Naive thymus-derived CD4-positive, alpha-beta T cell (primary cell): Measurements from ENCODE around the gene WWOX. TPM values are rescaled to one million over a fixed set of nuclear protein-coding genes. Genes with fewer than 3 reads are reported as not detected.

Experiments
- ATAC-seq: fragments of 150-1000 bp; cut with Tn5 transposase; 2 replicates; pipeline ENCODE4 v1.10.0; 2021; ENCODE audit warnings: mild to moderate bottlenecking, moderate library complexity
- CTCF ChIA-PET: fragments of 350-600 bp; sonication (Branson Sonifier 250); formaldehyde crosslinking; loops from one replicate; lab custom pipeline; 2021; ENCODE audit warnings: antibody characterized with exemption; lab: Charles Lee
- POLR2A ChIA-PET: fragments of 350-600 bp; sonication (Branson Sonifier 250); formaldehyde crosslinking; loops from one replicate; lab custom pipeline; 2021; ENCODE audit warnings: antibody characterized with exemption, inconsistent platforms; lab: Charles Lee
- DNase-seq, 9 donors: peaks; one replicate each; pipeline versions ENCODE4 v3.0.0 to v3.0.0-alpha.2; 2020 to 2022; ENCODE audit warnings: mixed read lengths in 1 of 9
- H3K27ac ChIP-seq: one replicate; pipeline ENCODE4 v1.7.0; 2013; ENCODE audit warnings: mild to moderate bottlenecking, low read depth, low read length, moderate library complexity
- H3K27me3 ChIP-seq, 2 donors: one replicate each; pipeline ENCODE4 v1.7.0; 2013; ENCODE audit warnings: low read length in 2 of 2, mild to moderate bottlenecking in 2 of 2, moderate library complexity in 2 of 2; ENCODE audit not compliant: control insufficient read depth in 2 of 2, insufficient read depth in 2 of 2
- H3K36me3 ChIP-seq, 3 experiments: 1 replicate in 2 of 3; 2 replicates in 1 of 3; pipeline ENCODE4 v1.7.0; 2013; ENCODE audit warnings: low read length in 3 of 3, mild to moderate bottlenecking in 3 of 3, moderate library complexity in 1 of 3; ENCODE audit not compliant: insufficient read depth in 3 of 3, control insufficient read depth in 2 of 3
- H3K4me1 ChIP-seq, 2 donors: one replicate each; pipeline ENCODE4 v1.7.0; 2013; ENCODE audit warnings: low read length in 2 of 2, mild to moderate bottlenecking in 2 of 2, moderate library complexity in 1 of 2; ENCODE audit not compliant: control insufficient read depth in 2 of 2, insufficient read depth in 2 of 2
- H3K4me3 ChIP-seq: 2 replicates; pipeline ENCODE4 v1.7.0; 2013; ENCODE audit warnings: mild to moderate bottlenecking, low read length
- H3K9me3 ChIP-seq, 3 experiments: 1 replicate in 2 of 3; 2 replicates in 1 of 3; pipeline ENCODE4 v1.7.0; 2013; ENCODE audit warnings: low read length in 3 of 3; ENCODE audit not compliant: control insufficient read depth in 2 of 3
- H3K27ac Mint-ChIP-seq, 9 donors: one replicate each; pipeline ENCODE4 v1.8.0; 2020 to 2022; ENCODE audit warnings: mixed read lengths in 9 of 9, mild to moderate bottlenecking in 8 of 9, moderate library complexity in 5 of 9, inconsistent platforms in 2 of 9
- H3K27me3 Mint-ChIP-seq, 5 donors: one replicate each; pipeline ENCODE4 v1.8.0; 2021 to 2022; ENCODE audit warnings: mixed read lengths in 5 of 5, mild to moderate bottlenecking in 1 of 5
- H3K36me3 Mint-ChIP-seq, 5 donors: one replicate each; pipeline ENCODE4 v1.8.0; 2020 to 2022; ENCODE audit warnings: mixed read lengths in 5 of 5, mild to moderate bottlenecking in 3 of 5, inconsistent platforms in 1 of 5
- H3K4me1 Mint-ChIP-seq, 7 donors: one replicate each; pipeline ENCODE4 v1.8.0; 2020 to 2022; ENCODE audit warnings: mixed read lengths in 7 of 7, mild to moderate bottlenecking in 3 of 7, inconsistent platforms in 1 of 7
- H3K4me3 Mint-ChIP-seq, 10 donors: one replicate each; pipeline ENCODE4 v1.8.0; 2020 to 2022; ENCODE audit warnings: mild to moderate bottlenecking in 10 of 10, mixed read lengths in 10 of 10, moderate library complexity in 6 of 10, inconsistent platforms in 2 of 10
- H3K9me3 Mint-ChIP-seq, 11 donors: one replicate each; pipeline ENCODE4 v1.8.0; 2020 to 2022; ENCODE audit warnings: mixed read lengths in 11 of 11, mild to moderate bottlenecking in 4 of 11, inconsistent platforms in 1 of 11, moderate library complexity in 1 of 11
- intact Hi-C, 2 donors: fragments of 100-400 bp; cut with micrococcal nuclease; formaldehyde crosslinking; loops; one replicate each; pipeline ENCODE4 v1.15.1; 2023
- polyA plus RNA-seq, 2 donors: library from polyadenylated mRNA; unstranded; fragments of 300-500 nt; fragmentation: Illumina TruSeq; gene quantifications; one replicate each; pipeline ENCODE4 v1.2.3, GENCODE V29; 2021
- total RNA-seq, 6 experiments: library from RNA in 5 of 6; stranded (reverse) in 5 of 6; gene quantifications; 1 replicate in 5 of 6; 2 replicates in 1 of 6; pipeline ENCODE4 v1.2.3 and lab custom pipeline; 2021 to 2026

Gene WWOX
- total and polyA plus RNA-seq, 7 experiments from 2014 or later: 13.8 to 31.1 (median 20.8) TPM

GRCh38 chr16:79210607-79211006 lies 1111.2 kb downstream of the WWOX start:
- ATAC-seq: no peak
- no peak overlapping the region for H3K27ac Mint-ChIP-seq
- peaks cover 0 to 6% (median 0%) of the 10 kb centered on the region in 5 donors for H3K36me3 Mint-ChIP-seq
- H3K4me3 Mint-ChIP-seq: no peak overlapping the region
- Histone ChIP-seq H3K27me3 (no peaks in the 10 kb centered on the region), H3K27ac (no peak overlapping the region), H3K9me3 (no peaks in the 10 kb centered on the region), H3K36me3 (no peaks in the 10 kb centered on the region), H3K4me1 (no peaks in the 10 kb centered on the region), H3K4me3 (no peak overlapping the region)
- POLR2A ChIA-PET: no interaction called here
- H3K4me1 Mint-ChIP-seq: peaks cover 0 to 7% (median 0%) of the 10 kb centered on the region in 7 donors
- DNase-seq: no peak
- H3K9me3 Mint-ChIP-seq: peaks cover 0 to 16% (median 2%) of the 10 kb centered on the region in 11 donors
- intact Hi-C loops: loop anchor here in 1 of 2 donors (10.0 kb wide), 1 partner anchor 64 kb away; no protein-coding TSS in a partner anchor
- CTCF ChIA-PET: no interaction called here
- no peaks in the 10 kb centered on the region for H3K27me3 Mint-ChIP-seq

DNA sequence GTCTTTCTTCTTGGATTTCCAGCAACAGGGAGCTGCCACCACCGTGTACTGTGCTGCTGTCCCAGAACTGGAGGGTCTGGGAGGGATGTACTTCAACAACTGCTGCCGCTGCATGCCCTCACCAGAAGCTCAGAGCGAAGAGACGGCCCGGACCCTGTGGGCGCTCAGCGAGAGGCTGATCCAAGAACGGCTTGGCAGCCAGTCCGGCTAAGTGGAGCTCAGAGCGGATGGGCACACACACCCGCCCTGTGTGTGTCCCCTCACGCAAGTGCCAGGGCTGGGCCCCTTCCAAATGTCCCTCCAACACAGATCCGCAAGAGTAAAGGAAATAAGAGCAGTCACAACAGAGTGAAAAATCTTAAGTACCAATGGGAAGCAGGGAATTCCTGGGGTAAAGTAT lies 1112.1 kb downstream of the WWOX start:
- intact Hi-C loops: loop anchor here in 1 of 2 donors (10.0 kb wide), 1 partner anchor 63 kb away; no protein-coding TSS in a partner anchor
- no peaks in the 10 kb centered on the region for H3K27me3 ChIP-seq
- no peak for ATAC-seq

DNA sequence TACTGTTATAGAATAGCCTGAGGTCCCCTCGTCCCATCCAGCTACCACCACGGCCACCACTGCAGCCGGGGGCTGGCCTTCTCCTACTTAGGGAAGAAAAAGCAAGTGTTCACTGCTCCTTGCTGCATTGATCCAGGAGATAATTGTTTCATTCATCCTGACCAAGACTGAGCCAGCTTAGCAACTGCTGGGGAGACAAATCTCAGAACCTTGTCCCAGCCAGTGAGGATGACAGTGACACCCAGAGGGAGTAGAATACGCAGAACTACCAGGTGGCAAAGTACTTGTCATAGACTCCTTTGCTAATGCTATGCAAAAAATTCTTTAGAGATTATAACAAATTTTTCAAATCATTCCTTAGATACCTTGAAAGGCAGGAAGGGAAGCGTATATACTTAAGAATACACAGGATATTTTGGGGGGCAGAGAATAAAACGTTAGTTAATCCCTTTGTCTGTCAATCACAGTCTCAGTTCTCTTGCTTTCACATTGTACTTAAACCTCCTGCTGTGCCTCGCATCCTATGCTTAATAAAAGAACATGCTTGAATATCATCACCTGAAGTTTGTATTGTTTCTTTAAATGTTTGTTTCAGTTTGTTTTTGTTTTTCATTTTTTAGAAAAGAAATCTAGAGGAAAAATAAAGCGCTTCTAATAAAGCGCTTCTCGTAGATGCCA lies 1112.8 kb downstream of the WWOX start:
- Mint-ChIP-seq H3K27me3 (no peaks in the 10 kb centered on the region), H3K4me1 (peaks cover 0 to 11% (median under 1%) of the 10 kb centered on the region in 7 donors), H3K36me3 (peaks cover 0 to 10% (median 4%) of the 10 kb centered on the region in 5 donors), H3K27ac (no peak overlapping the region), H3K4me3 (no peak overlapping the region), H3K9me3 (peaks cover 0 to 21% (median 5%) of the 10 kb centered on the region in 11 donors)
- no peak for DNase-seq
- Histone ChIP-seq H3K4me1 (peaks cover under 1 to 4% of the 10 kb centered on the region in 2 donors), H3K36me3 (no peaks in the 10 kb centered on the region), H3K27me3 (no peaks in the 10 kb centered on the region), H3K27ac (no peak overlapping the region), H3K9me3 (no peaks in the 10 kb centered on the region), H3K4me3 (no peak overlapping the region)
- ChIA-PET POLR2A (no interaction called here), CTCF (no interaction called here)
- no peak for ATAC-seq
- intact Hi-C loops: loop anchor here in 1 of 2 donors (10.0 kb wide), 1 partner anchor 63 kb away; no protein-coding TSS in a partner anchor

More for the DNA sequence above, 1112.1 kb downstream of the WWOX start:
- Histone ChIP-seq H3K4me1 (no peaks in the 10 kb centered on the region), H3K9me3 (no peaks in the 10 kb centered on the region), H3K36me3 (no peaks in the 10 kb centered on the region), H3K4me3 (no peak overlapping the region), H3K27ac (no peak overlapping the region)
- CTCF ChIA-PET: no interaction called here
- no peak for DNase-seq
- Mint-ChIP-seq H3K4me3 (no peak overlapping the region), H3K9me3 (peaks cover 0 to 21% (median 5%) of the 10 kb centered on the region in 11 donors), H3K4me1 (peaks cover 0 to 7% (median 0%) of the 10 kb centered on the region in 7 donors), H3K36me3 (peaks cover 0 to 10% (median 4%) of the 10 kb centered on the region in 5 donors), H3K27ac (no peak overlapping the region), H3K27me3 (no peaks in the 10 kb centered on the region)
- POLR2A ChIA-PET: no interaction called here

GRCh38 chr16:79213214-79213613 lies 1113.8 kb downstream of the WWOX start:
- Mint-ChIP-seq H3K27me3 (no peaks in the 10 kb centered on the region), H3K27ac (no peak overlapping the region), H3K36me3 (peaks cover 0 to 12% (median 4%) of the 10 kb centered on the region in 5 donors), H3K9me3 (peaks cover 0 to 22% (median 5%) of the 10 kb centered on the region in 11 donors), H3K4me1 (peaks cover 2 to 19% (median 10%) of the 10 kb centered on the region in 7 donors), H3K4me3 (no peak overlapping the region)
- H3K4me3 ChIP-seq: no peak overlapping the region
- CTCF ChIA-PET: no interaction called here
- no peak overlapping the region for H3K27ac ChIP-seq
- POLR2A ChIA-PET: no interaction called here
- no peaks in the 10 kb centered on the region for H3K36me3 ChIP-seq
- H3K27me3 ChIP-seq: no peaks in the 10 kb centered on the region
- DNase-seq (no peak), ATAC-seq (no peak)
- peaks cover 3 to 13% of the 10 kb centered on the region in 2 donors for H3K4me1 ChIP-seq
- H3K9me3 ChIP-seq: no peaks in the 10 kb centered on the region
- intact Hi-C loops: loop anchor here in 1 of 2 donors (10.0 kb wide), 1 partner anchor 62 kb away; no protein-coding TSS in a partner anchor

GRCh38 chr16:79215289-79215688 lies 1115.8 kb downstream of the WWOX start:
- ChIA-PET CTCF (no interaction called here), POLR2A (no interaction called here)
- H3K4me1 Mint-ChIP-seq: peaks cover 6 to 25% (median 11%) of the 10 kb centered on the region in 7 donors
- Histone ChIP-seq H3K27ac (no peak overlapping the region), H3K36me3 (no peaks in the 10 kb centered on the region), H3K4me3 (no peak overlapping the region), H3K27me3 (no peaks in the 10 kb centered on the region), H3K4me1 (peaks cover 3 to 13% of the 10 kb centered on the region in 2 donors), H3K9me3 (no peaks in the 10 kb centered on the region)
- intact Hi-C loops: loop anchor here (5.0 to 10.0 kb wide), 3 partner anchors 60 to 387 kb away; partner anchors contain the start of gene MAF (in 1 of the 2)
- H3K4me3 Mint-ChIP-seq: no peak overlapping the region
- ATAC-seq (no peak), DNase-seq (no peak)
- H3K36me3 Mint-ChIP-seq: peaks cover 0 to 14% (median 4%) of the 10 kb centered on the region in 5 donors
- peaks cover 0 to 26% (median 5%) of the 10 kb centered on the region in 11 donors for H3K9me3 Mint-ChIP-seq
- no peaks in the 10 kb centered on the region for H3K27me3 Mint-ChIP-seq
- H3K27ac Mint-ChIP-seq: peak overlapping the region in 1 of 9 donors; percentile 27

- intact Hi-C loops: loop anchor here (1.0 to 10.0 kb wide), 4 partner anchors 55 to 385 kb away; partner anchors contain the start of gene MAF (in 1 of the 2)
- DNase-seq (peak in 1 of 9 donors; percentile 24), ATAC-seq (peak; percentile 38)
- CTCF ChIA-PET: no interaction called here
- Histone ChIP-seq H3K27ac (no peak overlapping the region), H3K9me3 (no peaks in the 10 kb centered on the region), H3K36me3 (no peaks in the 10 kb centered on the region), H3K4me1 (peaks cover 3 to 13% of the 10 kb centered on the region in 2 donors), H3K4me3 (no peak overlapping the region), H3K27me3 (no peaks in the 10 kb centered on the region)
- peaks cover 0 to 34% (median 6%) of the 10 kb centered on the region in 11 donors for H3K9me3 Mint-ChIP-seq
- peak overlapping the region in 1 of 10 donors; percentile 31 for H3K4me3 Mint-ChIP-seq
- H3K27ac Mint-ChIP-seq: peak overlapping the region in 1 of 9 donors; percentile 40
- H3K36me3 Mint-ChIP-seq: peaks cover 0 to 14% (median 4%) of the 10 kb centered on the region in 5 donors
- peaks cover 6 to 19% (median 11%) of the 10 kb centered on the region in 7 donors for H3K4me1 Mint-ChIP-seq
- POLR2A ChIA-PET: no interaction called here
- peaks cover 0 to 3% (median 0%) of the 10 kb centered on the region in 5 donors for H3K27me3 Mint-ChIP-seq
These were observed 1118.0 kb downstream of the WWOX start for GRCh38 chr16:79217375-79218011.
